ENCODE measurements around the gene SPEN.

The SPEN gene

DNA sequence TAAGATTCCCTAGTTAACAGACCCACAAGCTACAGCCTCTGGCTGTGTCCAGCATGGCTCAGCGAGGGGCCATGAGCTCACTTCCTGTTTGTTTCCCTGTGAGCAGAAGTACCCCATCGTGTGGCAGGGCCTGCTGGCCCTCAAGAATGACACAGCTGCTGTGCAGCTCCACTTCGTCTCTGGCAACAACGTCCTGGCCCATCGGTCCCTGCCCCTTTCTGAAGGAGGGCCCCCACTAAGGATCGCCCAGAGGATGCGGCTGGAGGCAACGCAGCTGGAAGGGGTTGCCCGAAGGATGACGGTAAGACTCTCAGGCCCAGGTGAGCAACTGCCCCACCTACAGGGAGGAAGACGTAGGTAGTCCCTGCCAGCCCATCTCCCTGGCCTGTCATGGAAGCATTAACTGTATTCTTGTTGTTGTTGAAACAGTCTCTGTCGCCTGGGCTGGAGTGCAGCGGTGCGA, 90.2 kb downstream of the SPEN start:
- DNase-seq: no peak

DNA sequence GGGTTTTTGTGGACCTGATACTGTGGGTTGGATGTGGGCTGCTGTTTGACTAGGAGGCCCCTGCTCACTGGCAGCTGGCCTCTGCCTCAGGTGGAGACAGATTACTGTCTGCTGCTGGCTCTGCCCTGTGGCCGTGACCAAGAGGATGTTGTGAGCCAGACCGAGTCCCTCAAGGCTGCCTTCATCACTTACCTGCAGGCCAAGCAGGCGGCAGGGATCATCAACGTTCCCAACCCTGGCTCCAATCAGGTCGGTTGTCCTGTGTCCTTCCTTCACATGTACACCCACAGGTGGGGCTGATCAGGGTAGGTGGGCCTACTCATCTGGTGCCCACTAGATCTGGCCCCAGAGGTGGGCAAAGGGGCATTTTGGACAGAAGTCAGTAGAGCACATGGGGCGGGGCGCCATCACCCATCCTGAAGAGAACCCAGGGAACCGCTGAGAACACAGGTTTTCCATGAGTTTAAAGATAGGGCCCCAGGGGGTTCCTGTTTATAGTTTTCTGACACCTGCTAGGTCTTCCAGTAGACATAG, 91.2 kb downstream of the SPEN start:
- DNase-seq: no peak

DNA sequence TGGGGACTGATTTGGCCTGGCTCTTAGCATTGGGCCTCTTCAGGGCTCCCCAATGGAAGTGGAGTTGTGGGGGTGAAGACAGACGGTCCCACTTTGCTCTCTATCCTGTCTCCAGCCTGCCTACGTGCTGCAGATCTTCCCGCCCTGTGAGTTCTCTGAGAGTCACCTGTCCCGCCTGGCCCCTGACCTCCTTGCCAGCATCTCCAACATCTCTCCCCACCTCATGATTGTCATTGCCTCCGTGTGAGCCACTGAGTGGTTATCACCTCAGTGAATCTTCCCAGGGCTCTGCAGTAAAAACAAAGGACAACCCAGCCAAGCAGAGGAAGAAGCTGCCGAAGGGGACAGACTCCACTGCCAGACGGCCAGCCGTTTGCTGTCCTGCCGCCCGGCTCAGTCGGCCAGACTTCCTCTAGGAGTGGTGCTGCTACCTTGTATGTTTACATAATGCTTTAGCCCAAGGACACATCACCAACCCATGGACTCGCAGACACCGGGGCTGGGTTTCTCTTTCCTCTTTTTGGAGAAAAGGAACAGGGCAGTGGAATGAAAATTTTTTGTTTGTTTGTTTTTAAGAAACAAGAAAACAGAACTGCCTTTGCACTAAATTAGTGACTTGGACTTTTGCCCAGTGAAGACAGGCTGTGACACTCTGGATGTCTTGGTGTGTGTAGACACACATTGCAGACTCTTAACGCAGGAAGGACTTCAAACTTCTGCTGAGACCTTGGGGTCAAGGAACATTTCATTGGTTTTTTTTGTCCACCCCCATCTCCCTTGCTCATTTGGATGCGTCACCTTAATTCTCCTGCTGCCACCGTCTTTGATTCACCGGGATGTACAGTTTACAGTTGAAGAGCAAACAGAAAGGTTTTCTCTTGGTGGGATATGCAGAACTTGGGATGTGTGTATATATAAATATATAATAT, 91.9 kb downstream of the SPEN start:
- DNase-seq: peak in 1 of 14 donors; percentile 48

DNA sequence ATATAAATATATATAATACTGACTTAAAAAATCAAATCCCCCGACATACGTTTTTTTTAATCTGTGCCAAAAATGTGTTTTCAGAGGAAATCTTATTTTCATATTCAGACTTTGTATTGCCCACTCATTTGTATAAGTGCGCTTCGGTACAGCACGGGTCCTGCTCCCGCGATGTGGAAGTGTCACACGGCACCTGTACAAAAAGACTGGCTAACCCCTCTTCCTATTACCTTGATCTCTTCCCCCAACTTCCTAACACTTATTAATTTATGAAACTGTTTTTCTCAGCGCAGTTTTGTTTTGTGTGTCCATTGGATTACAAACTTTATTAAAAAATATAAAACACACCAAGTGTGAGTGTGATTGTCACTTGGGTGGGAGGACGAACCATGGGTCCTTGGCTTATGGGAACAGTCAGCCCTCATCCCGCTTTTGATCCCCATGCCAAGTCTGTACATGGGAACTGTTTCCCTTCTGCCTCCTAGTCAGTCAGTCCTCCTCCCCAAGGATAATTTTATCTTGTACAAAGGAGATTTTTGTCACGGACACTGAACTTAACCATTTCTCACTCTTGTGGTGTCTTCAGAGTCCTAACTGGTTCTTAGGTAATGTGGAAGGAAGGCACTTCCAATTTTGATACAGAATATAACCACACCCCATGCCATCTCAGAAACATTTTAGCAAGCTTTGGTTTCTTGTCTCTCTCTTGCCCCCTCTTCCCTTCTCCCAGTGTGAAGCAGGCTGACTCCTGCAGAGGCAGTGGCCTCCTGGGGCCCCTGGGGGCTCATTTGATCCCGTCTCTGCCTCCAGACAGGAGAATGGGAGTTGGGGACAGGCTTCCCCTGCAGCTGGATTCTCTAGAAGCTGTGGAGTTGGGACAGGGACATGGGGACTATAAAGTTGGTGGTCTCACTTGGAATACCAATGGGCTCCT, 92.9 kb downstream of the SPEN start:
- no peak for DNase-seq

DNA sequence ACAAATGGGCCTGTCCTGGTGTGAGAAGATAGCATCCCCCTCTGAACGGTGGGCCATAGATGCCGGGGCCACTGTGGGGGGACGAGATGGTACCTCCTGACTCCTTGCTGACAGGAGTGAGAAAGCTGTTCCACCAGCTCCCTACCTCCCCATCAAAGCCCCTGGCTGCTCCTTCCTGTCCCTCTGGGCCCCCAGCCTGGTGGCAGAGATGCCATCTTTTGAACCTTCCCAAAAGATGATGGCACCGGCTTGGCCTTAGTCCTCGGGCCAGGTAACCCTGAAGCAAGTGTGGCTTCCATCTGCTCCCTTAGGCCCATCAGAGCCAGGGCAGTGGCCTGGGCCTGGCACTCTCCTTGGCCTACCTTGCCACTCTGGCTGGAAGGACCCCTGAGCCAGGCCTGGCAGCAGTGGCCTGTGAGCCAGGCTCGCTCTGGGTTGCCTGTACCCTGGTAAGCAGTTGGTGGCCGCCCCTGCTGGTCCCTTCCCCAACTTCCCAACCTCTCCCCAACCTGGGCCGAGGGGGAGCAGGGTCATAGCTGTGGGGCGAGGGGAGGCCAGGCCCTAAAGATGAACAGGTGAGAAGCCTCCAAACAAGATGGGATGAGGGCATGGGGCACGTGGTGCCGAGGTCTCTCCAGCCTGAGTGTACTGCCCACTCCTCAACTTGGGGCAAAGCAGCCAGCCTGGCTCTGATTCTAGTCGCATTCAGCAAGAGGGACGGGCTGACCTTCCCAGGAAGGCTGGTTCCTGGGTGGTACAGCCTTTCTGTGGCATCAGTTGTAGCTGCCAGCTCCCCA, 93.7 kb downstream of the SPEN start:
- no peak for DNase-seq

DNA sequence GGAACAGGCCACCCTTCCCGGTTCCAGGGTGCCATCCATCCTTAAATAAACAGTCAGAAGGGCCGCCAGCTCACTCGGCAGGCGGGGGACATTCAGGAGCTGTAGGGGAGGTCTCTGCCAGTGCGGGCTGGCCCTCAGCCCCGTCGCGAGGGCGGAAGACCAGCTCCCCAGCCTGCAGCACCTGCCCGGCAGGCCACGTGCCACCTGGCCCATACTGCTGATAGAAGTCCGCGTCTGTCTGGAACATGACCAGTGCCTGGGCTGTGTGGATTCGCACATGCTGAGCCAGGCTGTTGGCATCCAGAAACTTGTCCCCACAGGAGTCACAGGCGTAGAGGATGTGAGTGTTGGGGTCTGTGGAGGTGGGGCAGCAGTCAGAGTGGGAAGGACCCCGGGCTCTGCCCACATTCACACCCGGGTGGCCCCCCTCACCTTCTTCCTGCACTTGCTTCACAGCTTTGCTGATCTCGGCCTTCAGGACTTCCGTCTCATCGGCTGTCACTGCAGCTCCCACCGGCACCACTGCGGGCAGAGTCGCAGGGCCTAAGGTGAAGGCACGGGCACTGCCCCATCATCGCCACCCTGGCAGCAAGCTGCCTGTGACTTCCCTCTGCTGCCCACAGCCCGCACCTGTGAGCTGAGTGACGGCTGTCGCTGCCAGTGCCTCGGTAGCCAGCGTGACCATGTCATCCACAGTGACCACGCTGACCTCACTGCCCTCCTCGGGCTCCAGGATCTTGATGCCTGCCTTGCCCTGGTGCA, 94.6 kb downstream of the SPEN start:
- peak in 2 of 14 donors; percentile 38 to 94 for DNase-seq

DNA sequence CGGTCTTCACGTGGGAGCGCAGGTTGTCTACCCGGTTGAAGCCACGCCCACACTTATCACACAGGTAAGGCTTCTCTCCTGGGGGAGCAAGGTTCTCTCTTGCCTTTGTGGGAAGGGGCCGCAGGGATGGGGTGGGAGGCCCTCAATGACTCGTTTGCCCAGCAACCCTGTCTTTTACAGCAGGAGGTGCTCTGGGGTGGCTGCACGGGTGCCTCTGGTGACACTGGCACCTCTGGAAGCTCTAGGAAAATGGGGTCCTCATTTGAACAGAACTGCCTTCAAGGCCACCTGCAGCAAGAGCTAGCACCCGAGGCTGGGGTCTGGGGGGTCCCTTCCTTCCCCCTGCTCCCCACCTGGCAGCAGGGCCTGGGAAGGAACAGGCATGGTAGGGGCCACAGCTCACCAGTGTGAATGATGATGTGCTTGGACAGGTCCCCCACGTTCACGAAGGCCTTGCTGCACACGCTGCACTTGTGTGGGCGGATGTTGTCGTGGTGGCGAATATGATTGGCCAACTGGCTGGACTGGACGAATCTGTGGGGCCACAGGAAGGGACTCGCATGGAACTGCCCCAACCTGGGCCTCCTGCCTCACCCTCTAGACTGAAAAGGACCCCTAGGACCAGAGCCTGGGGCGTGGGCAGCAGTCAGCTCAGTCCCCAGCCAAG, 95.3 kb downstream of the SPEN start:
- no peak for DNase-seq

DNA sequence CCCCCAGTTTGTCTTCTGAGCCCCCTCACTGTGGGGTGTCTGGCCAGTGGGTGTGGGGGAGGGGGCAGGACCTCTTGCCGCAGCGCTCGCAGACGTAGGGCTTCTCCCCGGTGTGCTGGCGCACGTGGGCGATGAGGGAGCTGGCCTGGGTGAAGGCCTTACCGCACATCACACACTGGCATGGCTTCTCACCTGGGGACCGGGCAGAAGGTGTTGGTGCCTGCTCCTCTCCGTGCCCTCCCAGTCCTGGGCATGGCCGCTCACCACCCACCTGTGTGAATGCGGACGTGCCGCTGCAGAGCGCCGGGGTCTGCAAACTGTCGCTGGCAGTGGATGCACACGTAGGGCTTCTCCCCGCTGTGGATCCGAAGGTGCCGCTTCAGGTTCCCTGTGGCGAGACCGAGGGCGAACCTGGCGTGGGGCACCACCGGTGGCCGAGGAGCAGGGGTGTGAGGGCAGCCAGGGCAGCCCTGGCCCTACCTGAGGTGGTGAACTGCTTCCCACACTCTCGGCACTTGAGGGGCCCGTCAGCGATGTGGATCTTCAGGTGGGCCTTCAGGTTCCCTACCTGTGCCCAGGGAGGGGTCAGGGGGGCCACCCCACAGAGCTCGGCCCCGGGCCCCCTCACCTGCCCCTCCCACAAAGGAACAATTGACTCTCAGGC, 96.0 kb downstream of the SPEN start:
- no peak for DNase-seq

DNA sequence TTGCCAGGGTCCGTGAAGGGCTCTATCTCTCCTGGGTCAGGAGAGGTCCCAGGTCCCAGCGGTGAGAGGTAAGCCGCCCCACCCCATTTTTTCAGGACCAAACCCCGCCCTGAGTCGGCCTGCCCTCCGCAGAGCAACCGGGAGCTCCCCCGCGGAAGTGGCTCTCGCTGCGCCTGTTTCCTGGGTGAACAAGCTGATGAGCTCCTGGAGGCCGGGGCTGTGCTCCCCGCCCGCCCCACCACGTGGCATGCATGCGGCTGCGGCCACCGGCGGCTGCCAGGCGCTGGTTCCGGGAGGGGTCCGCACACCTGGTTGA, 96.4 kb downstream of the SPEN start:
- DNase-seq: no peak

DNA sequence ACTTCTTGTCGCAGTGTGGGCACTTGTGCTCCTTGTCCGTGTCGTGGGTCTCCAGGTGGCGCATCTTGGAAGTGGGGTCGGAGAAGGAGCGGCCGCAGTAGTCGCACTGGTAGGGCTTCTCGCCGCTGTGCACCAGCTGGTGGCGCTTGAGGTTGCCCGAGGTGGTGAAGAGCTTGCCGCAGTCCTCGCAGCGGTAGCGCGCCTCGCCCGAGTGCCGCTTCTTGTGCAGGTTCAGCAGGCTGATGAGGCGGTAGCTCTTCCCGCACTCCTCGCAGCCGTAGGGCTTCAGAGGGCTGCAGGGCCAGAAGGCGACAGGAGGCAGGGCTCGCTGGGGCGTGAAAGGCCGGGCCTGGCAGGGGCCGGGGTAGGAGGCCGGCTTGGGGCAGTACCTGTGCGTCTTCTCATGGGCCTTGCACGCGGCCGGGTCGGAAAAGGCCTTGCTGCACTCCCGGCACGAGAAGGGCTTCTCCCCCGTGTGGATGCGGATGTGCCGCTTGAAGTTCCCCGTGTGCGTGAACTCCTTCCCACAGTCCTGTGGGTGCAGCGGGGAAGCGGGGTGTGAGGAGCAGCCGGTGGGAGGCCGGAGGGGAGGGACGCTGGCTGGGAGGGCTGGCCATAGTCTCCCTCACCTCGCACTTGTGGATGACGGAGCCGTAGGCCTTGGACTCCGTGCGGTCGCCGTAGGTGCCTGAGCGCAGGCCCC, 97.0 kb downstream of the SPEN start:
- no peak for DNase-seq

DNA sequence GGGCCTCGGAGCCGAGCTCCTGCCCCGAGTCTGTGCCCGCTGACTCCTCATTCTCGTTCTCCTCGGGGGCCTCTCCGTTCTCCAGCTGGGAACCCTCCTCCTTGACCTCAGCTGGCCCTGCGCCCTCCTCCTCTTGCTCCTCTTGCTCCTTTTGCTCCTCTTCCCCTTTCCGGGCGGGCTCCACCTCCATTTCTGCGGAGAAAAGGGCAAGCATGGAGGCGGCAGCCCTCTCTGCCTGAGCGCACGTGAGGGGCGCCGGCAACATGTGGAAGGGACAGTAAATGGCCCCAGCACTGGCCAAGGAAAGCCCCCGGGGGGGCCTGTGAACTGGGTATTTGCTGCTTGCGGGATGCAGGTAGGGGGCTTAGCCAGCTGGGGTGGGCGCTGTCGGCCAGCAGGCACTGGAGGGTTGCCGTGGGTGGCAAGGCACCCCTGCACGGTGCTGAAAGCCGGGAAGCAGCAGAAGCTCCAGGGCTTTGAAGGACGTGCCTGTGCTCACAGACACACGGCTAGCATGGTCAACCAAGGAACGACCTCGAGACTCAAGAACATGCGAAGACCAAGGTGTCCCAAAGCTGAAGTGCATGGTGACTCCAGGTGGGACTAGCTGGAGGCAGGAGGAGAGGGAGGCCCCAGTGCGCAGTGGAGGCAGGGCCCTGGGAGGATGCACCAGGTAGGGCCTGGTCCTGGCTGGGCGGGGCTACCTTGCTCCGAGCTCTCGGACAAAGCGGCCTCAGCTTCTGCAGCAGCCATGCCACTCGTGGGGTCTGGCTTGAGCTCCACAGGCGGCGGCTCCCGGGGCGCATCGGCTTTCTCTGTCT, 97.7 kb downstream of the SPEN start:
- DNase-seq: no peak

DNA sequence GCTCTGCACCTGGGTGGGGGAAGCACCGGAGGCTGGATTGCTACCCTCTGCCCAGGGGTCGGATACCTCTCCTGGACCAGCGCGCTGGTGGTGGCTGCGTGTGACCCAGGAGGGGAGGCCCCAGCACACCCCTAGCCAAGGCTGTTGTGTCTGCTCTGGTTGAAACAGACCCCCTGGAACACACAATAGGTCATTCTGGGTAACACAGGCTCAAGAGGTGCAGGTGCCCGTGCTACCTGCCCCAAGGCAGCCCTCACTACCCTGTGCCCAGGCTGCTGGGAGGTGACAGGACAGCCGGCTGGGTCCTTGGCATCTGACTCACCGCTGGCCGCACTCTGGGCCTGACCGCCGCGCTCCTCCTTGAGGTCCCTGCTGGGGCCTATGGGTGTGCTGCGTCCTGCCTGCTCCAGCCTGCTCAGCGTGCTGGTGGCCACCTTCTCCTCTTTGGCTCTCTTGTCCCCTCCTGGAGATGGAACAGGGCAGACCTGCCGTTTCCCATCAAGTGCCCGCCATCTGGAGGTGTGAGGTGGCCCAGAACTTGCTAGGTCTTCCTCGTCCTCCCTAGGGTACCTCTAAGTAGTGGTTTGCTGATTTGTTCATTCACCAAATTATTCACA, 98.4 kb downstream of the SPEN start:
- no peak for DNase-seq

DNA sequence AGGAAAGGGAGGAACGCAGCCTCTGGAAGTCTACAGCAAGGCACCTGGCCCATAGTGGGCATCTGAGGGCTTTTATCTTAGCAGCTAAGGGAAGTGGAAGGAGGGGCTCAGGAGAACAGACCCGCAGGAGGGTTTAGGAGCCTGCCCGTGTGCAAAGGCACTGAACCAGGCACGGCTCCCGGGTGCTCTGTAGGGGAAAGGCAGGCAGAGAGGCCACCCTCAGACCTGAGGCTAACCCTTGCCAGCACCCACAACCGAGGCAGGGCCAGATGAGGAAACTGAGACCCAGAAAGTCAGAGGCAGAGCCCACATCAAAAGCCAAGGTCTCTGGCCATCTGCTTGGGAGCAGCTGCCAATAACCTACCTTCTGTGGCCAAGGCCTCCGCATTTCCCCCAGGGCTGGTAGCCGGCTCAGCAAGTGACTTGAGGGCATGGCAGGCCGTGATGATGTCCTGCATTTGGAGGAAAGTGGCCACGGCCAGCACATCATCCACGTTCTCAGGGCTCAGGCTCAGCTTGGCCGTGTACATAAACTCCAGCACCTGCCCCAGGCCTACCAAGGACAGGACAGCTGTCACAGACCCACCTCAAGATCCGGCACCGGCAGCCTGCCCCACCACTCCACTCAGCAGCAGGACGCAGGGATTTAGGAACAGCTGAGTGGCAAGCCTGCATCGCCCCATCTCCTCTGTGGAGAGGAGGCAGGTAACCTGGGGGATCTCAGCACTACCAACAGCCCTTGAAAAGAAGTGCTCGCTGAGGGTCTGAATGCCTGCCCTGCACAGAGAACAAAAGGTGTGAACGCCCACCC, 99.3 kb downstream of the SPEN start:
- peak in 1 of 14 donors; percentile 14 for DNase-seq

DNA sequence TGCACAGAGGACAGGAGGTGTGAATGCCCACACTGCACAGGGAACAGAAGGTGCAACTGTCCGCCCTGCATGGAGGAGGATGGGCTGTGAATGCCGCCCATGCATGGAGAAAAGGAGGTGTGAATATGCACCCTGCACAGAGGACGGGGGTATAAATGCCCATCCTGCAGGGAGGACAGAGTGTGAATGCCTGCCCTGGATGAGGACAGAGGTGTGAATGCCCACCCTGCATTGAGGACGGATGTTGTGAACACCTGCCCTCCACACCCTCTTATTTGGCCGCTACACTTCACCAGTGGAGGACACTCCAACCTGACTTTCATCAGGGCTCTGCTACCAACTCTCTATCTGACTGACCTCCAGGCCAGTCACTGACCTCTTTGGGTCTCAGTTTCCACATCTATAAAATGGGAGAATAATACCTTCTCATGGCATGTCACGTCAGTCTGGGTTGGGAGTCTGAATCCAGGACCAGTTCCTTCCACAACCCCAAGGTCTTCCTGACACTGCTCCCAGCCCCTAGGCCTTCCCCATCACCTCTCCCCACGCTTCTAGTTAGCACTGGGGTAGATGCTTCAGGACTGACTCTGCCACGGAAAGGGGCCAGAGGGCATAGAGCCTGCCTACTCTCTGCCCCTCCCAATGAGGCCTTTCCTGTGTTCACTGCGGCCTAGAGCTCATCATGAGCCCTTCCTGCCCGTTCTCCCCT, 100.0 kb downstream of the SPEN start:
- DNase-seq: no peak

DNA sequence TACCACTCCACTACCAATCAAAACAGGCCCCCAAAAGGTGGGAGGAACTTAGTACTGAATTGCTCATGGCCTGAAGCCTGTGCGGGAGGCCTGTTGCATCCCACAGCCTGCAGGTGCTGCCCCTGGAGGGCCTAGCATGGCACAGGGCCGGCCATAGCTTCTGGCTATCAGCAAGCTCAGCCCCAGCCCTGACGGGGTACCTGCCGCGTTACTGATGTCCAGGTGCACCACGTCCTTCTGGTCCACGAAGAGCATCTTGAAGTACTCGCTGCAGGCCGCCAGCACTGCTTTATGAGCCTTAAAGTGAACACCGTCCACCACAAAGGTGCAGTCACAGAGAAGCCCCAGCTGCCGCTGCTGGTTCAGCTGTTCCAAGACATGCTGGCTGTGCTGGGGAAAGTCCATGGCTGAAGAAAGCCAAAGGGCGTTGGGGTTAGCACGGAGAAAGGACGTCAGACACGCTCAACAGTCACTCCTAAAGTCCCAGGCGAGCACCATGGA, 100.6 kb downstream of the SPEN start:
- no peak for DNase-seq
